Skeletal muscle tissue (tissue), 4 donors: Measurements from ENCODE around the gene ADM. TPM values are rescaled to one million over a fixed set of nuclear protein-coding genes. Genes with fewer than 3 reads are reported as not detected.

Experiments
- H3K27ac ChIP-seq: one replicate; pipeline ENCODE4 v1.7.0; 2013; ENCODE audit warnings: mild to moderate bottlenecking, low read depth, low read length, inconsistent platforms
- H3K27me3 ChIP-seq, 3 donors: one replicate each; pipeline ENCODE4 v1.7.0; 2013; ENCODE audit warnings: low read length in 3 of 3; ENCODE audit not compliant: control insufficient read depth in 3 of 3, insufficient read depth in 3 of 3
- H3K36me3 ChIP-seq, 3 donors: one replicate each; pipeline ENCODE4 v1.7.0; 2013; ENCODE audit warnings: low read length in 3 of 3; ENCODE audit not compliant: control insufficient read depth in 3 of 3, insufficient read depth in 3 of 3
- H3K4me1 ChIP-seq, 3 donors: one replicate each; pipeline ENCODE4 v1.7.0; 2013; ENCODE audit warnings: low read length in 3 of 3, mild to moderate bottlenecking in 3 of 3; ENCODE audit not compliant: control insufficient read depth in 3 of 3, insufficient read depth in 3 of 3
- H3K4me3 ChIP-seq, 3 donors: one replicate each; pipeline ENCODE4 v1.7.0; 2013; ENCODE audit warnings: low read length in 3 of 3
- H3K9ac ChIP-seq, 3 donors: one replicate each; pipeline ENCODE4 v1.7.0; 2013; ENCODE audit warnings: low read length in 3 of 3, mild to moderate bottlenecking in 3 of 3, moderate library complexity in 2 of 3, low read depth in 1 of 3
- H3K9me3 ChIP-seq, 3 donors: one replicate each; pipeline ENCODE4 v1.7.0; 2013; ENCODE audit warnings: low read length in 3 of 3; ENCODE audit not compliant: control insufficient read depth in 3 of 3
- total RNA-seq: library from RNA; depleted of rRNA; stranded (reverse); fragments of >200 nt; gene quantifications from one replicate; pipeline ENCODE4 v1.2.3, GENCODE V29; 2014
- donor health status: Osteomylitis.

The ADM gene
- total RNA-seq, 1 donor from 2014 or later: 28.2 TPM

DNA sequence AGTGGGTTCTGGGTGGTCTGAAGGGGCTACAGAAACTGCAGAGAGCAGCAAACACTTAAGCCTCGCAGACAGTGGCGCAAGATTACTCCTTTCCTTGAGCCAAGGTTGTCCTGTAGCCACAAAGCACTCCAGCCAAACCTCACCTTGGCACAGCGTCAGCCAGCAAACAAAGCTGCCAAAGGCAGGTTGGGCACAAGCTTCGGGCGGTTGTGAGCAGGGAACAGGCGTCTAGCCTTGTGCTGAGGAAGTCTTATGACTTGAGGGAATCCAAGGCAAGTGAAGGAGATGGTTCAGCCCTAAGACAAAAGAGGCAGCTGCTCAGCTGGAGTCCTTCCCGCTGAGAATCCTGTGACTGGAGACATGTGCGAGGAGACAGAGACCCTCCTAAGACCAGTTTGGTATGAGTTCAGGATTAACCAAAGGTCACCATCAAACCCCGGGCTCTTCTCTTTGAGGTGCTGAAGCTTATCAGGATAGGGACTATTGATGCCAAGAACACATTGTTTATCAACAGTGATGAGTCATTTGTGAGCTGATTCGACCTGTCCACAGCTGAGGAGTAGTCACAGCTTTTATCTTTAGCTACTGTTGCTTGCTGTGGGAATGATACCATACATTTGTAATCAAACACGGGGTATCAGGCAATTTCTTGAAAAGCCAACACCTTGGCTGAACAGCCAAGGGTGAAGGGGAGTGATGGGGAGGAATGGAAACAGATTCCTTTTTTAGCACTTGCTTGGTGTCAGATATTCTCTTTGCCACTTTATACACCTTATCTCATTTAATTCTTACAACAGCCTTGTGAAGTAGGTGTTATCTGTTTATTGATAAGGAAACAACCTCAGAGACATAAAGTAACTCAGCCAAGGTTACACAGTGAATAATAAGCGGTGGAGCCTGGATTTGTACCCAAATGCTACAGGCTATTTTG, 4.6 kb downstream of the ADM start:
- peaks cover 37 to 45% (median 44%) of the 10 kb centered on the region in 3 donors for H3K4me1 ChIP-seq
- peak overlapping the region in 1 of 3 donors; percentile 24 for H3K4me3 ChIP-seq
- H3K27me3 ChIP-seq: peaks cover 0 to 7% (median 4%) of the 10 kb centered on the region in 3 donors
- no peaks in the 10 kb centered on the region for H3K9me3 ChIP-seq
- peaks cover 0 to 5% (median 0%) of the 10 kb centered on the region in 3 donors for H3K36me3 ChIP-seq
- peak overlapping the region in 1 of 3 donors; percentile 46 for H3K9ac ChIP-seq
- H3K27ac ChIP-seq: peak overlapping the region; percentile 84

DNA sequence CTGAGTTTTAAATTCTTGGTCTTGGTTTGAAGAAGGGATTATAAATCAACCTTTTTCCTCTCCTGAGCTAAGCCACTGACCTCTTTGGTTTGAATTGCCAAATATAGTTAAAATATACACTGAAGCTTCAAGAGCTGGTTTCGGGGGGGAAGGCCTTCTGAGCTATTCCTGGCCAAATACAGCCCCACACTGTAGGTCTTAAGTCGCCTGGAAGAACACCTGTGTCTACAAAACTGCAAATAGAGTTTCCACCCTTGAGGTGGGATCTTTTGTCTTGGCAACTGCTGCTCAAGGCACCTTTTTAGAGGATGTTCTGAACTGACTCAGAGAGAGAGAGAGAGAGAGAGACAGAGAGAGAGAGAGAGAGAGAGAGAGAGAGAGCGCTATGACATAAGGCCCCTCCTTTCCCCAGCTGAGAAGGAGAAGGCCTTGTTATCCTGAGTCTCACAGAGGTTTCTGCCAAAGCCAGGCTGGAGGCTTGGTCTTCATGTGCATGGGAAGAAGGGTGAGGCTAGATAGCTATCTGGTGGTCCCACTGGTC, 5.5 kb downstream of the ADM start:
- Histone ChIP-seq H3K9ac (no peak overlapping the region), H3K4me3 (no peak overlapping the region), H3K4me1 (peaks cover 30 to 40% (median 40%) of the 10 kb centered on the region in 3 donors), H3K36me3 (peaks cover 0 to 3% (median 0%) of the 10 kb centered on the region in 3 donors), H3K27ac (peak overlapping the region; percentile 84), H3K9me3 (no peaks in the 10 kb centered on the region), H3K27me3 (peaks cover 0 to 7% (median 4%) of the 10 kb centered on the region in 3 donors)

DNA sequence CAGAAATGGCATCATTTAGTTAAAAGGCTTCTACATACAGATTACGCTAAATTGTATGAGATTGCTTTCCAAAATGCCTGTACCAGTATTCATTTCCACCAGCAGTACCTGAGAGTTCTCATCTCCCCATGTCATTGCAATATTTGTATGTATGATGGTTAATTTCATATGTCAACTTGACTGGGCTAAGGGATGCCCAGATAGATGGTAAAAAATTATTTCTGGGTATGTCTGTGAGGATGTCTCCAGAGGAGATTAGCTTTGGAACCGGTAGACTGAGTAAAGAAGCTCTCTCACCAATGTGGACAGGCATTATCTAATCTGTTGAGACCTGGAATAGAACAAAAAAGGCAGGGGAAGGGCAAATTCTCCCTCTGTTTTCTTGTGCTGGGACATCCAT, 6.9 kb downstream of the ADM start:
- H3K27me3 ChIP-seq: peaks cover 0 to under 1% (median under 1%) of the 10 kb centered on the region in 3 donors
- no peak overlapping the region for H3K27ac ChIP-seq
- H3K9ac ChIP-seq: no peak overlapping the region
- H3K36me3 ChIP-seq: no peaks in the 10 kb centered on the region
- H3K4me1 ChIP-seq: peaks cover 17 to 29% (median 26%) of the 10 kb centered on the region in 3 donors
- H3K4me3 ChIP-seq: no peak overlapping the region
- no peaks in the 10 kb centered on the region for H3K9me3 ChIP-seq

DNA sequence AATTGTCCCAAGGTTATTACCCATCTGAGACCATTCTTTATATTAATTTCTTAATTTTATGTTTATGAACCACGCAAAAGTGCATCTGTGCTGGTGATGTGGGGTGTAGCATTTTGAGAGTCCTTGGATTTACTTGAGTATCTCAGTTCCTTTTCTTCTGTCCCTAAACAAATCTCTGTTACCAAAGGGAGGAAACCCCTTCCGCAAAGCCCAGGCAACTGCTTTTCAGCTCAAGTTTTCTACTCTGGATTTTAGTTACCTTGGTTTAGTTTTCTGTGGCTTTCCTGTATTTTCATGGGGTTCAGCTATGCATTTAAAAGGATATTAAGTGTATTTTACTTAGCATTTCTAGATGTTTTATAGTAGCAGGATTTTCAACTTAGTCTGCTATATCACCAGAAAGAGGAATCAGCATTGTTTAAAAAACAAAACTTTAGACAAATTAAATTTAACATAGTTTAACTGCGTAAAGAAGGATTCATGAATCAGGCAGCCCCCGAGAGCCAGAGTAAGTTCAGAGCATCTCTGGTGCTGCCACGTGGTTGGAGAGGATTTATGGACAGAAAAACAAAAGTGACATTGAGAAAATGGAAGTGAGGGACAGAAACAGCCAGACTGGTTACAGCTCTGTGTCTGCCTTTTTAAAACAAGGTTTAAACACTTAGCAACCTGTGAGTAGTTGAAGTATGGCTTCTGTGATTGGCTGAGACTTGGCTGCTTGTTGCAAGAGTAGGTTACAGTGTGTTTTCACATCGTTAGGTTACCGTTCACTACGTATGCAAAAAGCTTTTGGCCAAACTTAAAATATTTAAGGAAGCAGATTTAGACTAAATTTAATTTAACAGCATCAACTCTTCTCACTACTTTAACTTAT, 9.6 kb downstream of the ADM start:
- Histone ChIP-seq H3K27me3 (no peaks in the 10 kb centered on the region), H3K4me1 (peaks cover 4 to 29% (median 26%) of the 10 kb centered on the region in 3 donors), H3K27ac (no peak overlapping the region), H3K4me3 (no peak overlapping the region), H3K9ac (no peak overlapping the region), H3K36me3 (no peaks in the 10 kb centered on the region), H3K9me3 (no peaks in the 10 kb centered on the region)

DNA sequence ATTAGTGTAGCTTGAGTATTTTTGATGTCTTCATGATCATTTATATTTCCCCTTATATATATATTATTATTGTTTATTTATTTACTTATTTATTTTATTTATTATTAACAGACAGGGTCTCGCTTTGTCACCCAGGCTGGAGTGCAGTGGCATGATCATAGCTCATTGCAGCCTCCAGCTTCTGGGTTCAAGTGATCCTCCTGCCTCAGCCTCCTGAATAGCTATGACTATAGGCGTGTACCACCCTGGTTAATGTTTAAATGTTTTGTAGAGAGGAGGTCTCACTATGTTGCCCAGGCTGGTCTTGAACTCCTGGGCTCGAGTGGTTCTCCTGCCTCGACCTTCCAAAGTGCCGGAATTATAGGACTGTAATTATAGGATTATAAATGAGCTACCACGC, 10.2 kb downstream of the ADM start:
- no peak overlapping the region for H3K9ac ChIP-seq

DNA sequence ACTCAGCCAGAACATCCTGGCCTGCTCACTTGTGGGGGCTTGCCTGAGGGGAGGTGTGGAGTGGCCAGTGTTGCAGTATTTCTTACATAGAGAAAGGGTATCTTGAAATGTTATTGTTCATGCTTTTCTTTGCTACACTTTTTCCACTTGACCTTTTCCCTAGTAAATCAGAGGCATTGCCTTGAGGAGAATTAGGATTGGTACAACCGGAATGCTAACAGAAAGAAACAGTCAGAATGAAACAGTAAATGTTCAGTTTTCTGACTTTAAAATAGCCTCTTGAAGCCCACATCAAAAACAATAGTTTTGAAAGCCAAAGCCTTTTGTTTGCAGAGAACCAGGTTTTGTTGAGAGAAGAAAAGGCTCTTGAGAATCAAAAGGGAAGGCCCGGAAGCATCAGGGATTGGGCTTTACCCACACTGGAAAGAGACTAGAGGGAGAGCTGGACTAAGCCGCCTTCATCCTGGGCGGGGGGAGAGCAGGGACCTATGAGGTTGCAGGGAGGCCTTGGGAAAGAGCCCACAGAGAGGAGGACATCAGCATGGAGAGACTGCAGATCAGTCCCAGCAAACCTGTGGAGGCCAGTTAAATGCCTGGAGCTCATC, 12.4 kb downstream of the ADM start:
- H3K27me3 ChIP-seq: no peaks in the 10 kb centered on the region
- no peaks in the 10 kb centered on the region for H3K9me3 ChIP-seq
- H3K27ac ChIP-seq: no peak overlapping the region
- no peak overlapping the region for H3K9ac ChIP-seq
- no peak overlapping the region for H3K4me3 ChIP-seq
- H3K4me1 ChIP-seq: peaks cover 4 to 18% (median 14%) of the 10 kb centered on the region in 3 donors
- H3K36me3 ChIP-seq: no peaks in the 10 kb centered on the region

More for the DNA sequence above, 10.2 kb downstream of the ADM start:
- Histone ChIP-seq H3K27ac (no peak overlapping the region), H3K4me3 (no peak overlapping the region), H3K4me1 (peaks cover 4 to 22% (median 20%) of the 10 kb centered on the region in 3 donors), H3K36me3 (no peaks in the 10 kb centered on the region), H3K27me3 (no peaks in the 10 kb centered on the region), H3K9me3 (no peaks in the 10 kb centered on the region)

DNA sequence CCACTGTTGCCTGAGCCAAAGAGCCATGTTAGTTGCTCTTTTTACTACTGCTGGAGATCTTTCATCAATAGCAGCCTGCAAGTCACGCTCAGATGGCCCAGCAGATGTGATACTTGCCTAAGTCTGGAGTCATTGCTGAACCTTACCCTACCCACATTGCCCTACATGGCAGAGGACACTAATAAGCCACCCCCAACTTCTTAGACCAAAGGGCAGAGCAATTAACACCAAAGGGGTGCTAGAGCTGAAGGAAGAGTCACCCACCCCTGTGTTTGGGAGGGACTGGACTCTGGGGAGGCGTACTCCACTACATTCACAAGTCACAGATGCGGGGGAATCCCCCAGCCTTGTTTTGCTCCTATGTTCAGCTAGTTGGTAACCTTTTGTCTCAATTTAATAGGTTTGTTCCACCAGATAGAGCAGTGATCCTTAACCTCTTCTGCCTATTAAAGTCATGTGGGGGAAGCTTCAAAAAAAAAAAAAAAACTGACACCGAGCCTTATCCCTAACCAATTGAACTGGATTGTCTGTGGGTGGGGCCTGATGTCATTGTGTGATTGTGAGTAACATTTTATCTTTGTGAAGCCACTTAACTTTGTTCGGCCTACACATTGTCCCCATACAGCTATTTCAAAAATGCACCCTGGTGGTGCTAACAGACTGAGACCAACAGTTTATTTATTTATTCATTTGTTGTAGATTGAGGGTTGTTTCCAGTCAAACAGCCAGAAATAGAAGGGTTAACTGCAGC, 13.1 kb downstream of the ADM start:
- peak overlapping the region; percentile 10 for H3K27ac ChIP-seq
- H3K9ac ChIP-seq: no peak overlapping the region
- no peaks in the 10 kb centered on the region for H3K36me3 ChIP-seq
- no peaks in the 10 kb centered on the region for H3K27me3 ChIP-seq
- H3K4me3 ChIP-seq: no peak overlapping the region
- H3K9me3 ChIP-seq: no peaks in the 10 kb centered on the region
- peaks cover 4 to 18% (median 18%) of the 10 kb centered on the region in 3 donors for H3K4me1 ChIP-seq

DNA sequence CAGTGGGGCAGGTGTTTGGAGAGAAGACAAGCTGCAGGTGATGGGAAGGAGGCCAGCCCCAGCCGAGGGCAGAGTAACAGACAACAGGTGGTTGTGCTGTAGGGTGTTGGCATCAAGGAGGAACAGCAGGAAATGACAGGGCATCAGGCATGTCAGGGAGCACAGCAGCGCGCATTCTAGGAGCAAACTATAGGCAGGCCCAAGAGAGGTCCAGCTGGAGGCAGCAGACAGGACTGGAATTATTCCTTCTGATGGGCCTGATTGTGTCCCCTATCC, 13.6 kb downstream of the ADM start:
- no peak overlapping the region for H3K9ac ChIP-seq
- peak overlapping the region; percentile 10 for H3K27ac ChIP-seq
- peaks cover 6 to 21% (median 18%) of the 10 kb centered on the region in 3 donors for H3K4me1 ChIP-seq
- H3K9me3 ChIP-seq: no peaks in the 10 kb centered on the region
- no peaks in the 10 kb centered on the region for H3K27me3 ChIP-seq
- no peaks in the 10 kb centered on the region for H3K36me3 ChIP-seq
- H3K4me3 ChIP-seq: no peak overlapping the region
